ENCODE data around the gene CENPE.

CENPE gene

DNA sequence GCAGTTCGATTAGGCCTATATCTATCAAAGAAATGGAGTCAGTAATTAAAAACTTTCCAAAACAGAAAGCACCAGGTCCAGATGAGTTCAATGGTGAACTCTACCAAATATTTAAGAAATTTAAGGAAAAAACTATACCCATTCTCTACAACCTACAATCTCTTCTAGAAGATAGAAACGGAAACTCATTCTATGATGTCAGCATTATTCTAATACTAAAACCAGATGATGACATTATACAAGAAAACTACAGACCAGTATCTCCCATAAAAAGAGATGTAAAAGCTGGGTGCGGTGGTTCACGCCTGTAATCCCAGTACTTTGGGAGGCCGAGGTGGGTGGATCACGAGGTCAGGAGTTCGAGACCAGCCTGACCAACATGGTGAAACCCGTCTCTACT is 69.0 kb downstream of the CENPE start:
- no peak for DNase-seq

DNA sequence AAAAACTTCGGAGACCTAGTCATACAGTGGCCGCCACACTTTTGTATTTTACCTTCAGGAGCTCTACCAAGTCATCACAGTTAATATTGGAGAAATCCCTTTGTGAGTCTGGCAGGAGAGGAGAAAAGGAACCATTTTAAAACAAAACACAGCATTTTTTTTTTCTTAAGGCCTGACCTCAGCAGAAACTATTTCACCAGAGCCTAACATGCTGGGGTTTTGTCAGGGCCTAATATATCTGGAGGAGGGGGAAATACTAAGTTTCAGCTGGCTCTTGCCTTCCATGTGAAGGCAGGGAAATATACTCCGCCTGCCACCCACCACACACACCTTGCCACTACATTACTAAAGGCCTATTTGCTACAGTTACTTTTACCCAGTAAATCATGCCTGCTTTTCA is 72.0 kb downstream of the CENPE start:
- no peak for DNase-seq

DNA sequence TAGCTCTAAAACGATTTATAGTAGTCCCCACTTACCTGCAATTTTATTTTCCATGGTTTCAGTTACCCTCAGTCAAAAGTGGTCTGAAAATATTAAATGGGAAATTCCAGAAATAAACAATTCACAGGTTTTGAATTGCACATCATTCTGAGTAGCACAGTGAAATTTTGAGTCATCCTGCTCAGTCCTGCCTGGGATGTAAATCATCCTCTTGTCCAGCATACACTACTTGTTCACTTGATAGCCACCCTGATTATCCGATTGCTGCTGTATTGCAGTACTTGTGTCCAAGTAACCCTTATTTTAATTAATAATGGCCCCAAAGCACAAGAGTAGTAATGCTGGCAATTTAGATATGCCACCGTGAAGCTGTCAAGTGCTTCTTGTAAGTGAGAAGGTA is 75.0 kb downstream of the CENPE start:
- no peak for DNase-seq

DNA sequence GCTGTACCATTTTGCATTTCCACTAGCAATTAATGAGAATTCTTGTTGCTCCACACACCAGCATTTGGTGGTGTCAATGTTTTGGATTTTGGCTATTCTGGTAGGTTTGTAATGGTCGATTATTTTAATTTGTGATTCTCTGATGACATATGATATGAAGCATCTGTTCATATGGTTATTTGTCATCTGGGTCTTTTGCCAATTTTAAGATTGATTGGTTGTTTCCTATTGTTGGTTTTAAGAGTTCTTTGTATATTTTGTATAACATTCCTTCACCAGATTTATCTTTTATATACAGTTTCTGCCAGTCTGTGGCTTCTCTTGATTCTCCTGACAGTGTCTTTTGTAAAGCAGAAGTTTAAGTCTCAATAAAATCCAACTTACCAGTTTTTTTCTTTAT is 80.0 kb downstream of the CENPE start:
- no peak for DNase-seq

DNA sequence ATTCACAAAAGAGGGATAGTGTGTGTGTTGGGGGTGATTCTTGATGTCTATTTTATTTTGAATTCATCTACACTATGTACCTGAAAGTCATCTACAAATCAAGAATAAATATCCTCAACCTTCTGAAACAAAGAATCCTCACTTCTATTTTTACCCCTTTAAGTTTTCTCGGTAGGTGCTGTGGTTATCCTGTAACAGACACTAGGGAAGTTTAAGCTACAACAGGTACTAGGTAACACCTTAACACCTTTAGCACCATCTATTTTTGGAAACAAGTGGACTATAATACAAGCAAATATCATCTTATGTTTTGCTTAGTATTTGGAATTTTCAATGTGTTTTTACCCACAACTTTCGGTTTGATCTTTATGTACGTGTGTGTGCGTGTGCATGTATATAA is 86.5 kb downstream of the CENPE start:
- DNase-seq: no peak

DNA sequence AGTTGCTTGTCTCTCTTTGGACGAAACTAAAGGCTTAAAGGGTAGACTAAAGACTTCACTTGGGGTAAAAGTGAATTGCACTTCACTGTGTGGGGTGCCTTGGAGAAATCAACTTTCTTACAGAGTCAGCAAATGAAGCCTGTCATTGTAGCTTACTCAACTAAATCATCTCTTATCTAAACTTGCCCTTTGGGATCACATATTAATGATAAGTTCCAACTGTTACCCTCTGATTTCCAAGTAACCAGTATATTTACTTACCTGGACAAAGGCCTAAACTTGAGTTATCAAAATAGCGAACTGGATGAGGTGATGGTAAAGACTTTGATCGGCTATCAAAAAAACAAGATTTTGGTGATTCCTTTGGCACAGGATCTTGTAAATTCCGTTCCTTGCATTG is 89.6 kb downstream of the CENPE start:
- no peak for DNase-seq

DNA sequence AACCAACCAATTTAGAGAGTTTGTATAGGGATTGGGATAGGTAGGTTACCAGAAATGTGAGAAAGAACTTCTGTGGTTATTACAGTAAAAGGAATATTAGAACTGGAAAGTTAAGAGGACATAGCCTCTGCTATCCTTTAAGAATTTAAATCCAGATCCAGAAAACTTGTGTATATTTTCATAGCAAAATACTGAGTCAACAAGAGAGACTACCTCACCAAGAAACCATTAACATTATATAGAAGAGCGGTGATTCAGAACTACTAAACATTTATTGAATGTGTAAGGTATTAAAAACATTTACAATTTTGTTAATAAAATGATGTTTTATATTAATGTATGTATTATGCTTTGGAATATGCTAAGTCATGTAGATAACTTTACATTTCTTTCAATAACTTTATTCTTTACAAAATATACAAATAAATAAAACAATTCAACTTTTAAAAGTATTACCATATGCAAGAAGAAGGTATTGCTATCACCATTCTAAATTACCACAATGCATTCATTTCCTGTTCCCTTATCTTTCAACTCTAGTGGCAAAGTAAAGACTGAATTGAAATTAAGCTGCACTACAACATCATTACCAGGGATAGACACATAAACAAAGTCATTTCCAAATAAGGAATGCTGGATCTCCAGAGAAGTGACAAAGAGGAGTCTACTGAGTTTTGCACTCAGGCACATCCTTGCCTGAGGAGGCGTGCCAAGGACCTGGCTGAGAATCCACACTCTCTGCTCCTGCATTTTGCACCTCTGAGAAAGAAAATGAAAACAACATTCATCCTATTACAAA is 92.4 kb downstream of the CENPE start:
- no peak for DNase-seq

DNA sequence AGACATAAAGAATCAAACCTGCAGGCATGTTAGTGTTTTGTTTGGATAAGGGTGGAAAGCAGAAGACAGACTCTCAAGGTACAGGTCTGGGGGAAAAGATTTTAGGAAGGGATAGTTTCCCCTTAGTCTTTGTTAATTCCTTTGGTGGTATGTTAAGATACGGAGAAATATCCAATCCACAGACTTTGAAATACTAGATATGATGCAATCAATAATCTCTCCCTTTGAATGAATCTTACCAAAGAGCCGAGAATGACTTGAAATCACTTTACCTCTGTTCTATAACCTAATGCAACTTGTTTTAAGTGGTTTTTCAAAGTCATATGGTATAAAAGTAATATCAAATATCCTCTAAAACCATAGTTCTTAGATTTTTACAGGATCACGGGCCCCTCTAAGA is 93.3 kb downstream of the CENPE start:
- DNase-seq: no peak

DNA sequence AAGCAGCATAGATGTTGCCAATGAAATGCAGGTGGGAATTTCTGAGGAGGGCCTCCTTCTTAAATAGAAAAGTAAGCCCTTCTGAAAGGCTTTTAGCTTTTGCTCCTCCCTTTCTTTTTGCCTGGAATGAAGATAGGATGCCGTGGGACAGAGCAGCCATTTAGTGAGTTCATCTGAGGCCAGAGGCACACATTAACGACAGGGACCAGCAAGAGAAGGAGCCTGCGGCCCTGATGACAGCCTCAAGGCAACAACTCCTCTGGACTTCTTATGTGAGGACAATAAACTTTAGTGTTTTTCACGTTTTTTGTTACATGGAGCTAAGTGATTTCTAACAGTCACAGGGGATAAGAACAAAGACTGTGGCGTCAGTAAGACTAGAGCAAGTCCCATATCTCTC is 97.5 kb downstream of the CENPE start:
- DNase-seq: no peak

DNA sequence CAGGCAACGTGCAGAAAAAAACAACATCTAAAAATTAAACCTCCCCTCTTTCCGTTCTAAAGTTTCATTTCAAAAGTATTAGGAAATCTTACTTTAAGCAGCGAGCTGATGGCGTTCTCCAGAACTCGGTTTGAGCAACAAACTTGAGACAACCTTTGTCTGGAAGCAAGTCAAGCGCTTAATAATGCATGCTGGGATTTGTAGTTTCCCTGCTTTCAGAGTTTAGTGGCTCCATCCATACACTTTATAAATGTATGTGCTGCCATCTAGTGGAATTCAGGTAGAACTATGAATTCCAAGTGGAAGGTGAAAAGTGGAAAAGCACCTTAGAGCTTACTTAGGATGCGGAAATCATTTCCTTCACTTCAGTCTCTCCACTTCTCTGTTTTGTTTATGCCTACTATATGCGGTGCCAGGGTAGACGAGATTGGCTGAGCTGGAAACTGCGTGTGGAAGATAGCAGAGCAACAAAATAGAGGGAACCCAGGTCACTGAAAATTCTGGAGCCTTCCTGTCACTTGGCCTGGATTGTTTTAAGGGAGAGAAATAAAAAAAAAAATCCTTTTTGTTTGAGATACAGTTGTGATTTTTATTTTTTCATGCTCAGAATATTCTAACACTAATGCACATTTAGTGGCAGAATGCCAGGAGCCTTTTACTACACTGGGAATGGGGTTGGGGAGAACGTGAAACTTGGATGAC is 98.3 kb downstream of the CENPE start, which contains the start of gene BDH2:
Gene BDH2, minus strand, starts transcription at position 144 of the 702 bp plus-strand sequence. CDS start 3,580 bp downstream, outside the sequence.
- peak; percentile 90 for DNase-seq

DNA sequence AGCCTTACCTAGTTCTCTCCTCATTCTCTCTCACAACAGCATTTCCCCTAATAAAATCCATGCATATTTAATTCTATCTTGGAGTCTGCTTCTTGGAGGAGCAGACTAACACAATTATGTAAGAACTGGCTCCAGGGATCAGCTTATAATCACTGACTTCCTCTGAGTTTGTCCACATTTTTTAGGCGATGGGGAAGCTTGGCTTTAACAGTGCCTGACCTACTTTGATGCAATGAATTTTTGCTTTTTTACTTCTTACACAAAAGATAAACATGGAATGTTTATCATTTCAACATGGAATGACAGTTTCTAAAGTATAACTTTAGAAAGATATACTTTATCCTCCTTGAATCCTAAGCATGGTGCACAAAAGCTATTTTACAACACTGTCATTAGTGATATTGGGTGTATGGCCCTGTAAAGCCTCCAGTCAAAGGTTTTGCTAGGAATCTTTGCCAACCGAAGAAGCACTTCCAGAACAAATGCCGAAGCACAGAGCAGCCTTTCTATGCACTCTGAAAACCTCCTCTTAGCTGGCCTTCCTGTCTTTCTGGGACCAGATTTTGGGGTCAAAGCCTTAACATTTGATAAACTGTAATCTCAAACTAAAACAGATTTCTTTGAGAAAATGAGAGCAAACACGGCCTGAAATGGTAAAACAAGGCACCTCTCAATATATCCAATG is 99.2 kb downstream of the CENPE start:
- no peak for DNase-seq

DNA sequence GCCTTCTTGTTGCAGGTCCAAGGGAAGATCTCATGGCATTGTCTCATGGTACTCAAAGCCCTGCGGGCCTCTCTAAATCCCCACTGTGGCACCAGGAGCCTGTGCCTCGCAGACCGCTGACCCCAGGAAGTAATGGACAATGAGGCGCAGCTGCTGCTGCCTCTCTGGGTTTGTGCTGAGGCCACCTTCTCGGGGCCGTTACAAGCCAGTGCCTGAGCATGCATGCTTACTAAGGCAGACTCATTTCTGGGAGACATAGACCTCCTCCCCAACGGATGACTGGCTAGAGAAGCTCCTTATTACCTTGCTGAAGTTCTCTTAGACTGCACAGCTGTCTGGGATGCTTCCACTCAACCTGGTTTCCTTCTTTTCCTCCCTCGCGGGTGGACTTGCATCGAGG is 99.8 kb downstream of the CENPE start:
- no peak for DNase-seq

DNA sequence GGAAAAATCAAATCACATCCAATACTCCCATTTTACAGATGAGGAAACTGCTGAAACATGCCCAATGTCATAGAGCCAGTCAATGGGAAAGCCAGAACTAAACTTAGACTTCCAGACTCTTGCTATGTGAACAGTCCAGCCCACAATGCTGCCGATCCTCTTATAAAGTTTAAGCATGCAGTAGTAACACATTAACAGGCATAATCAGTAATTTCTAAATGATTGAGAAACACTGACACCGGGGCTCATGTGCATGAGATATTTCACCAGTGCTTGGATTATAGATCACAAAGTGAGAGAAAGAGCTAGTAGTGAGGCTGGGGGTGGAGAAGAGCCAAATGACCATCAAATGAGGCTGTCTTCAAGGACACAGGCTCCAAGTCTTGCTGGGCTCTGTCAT is 101.0 kb downstream of the CENPE start:
- DNase-seq: no peak

DNA sequence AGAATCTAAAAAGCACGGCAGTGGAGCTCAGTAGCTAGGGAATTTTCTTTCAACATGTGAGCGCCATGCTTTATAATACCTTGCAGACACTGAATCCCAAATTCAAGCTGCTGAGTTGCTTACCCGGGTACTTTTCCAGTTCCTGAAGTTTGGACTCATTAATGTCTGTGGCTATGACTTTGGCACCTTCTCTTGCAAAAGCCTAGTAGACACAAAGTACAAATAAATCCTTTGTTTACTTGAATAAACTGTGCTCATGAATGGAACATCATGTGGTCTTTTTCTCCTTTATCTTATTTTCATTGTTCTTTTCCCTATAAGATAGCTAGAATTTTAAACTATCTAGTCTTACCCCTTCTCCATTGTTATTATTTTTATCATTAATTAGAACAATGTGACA is 103.1 kb downstream of the CENPE start:
- DNase-seq: no peak

DNA sequence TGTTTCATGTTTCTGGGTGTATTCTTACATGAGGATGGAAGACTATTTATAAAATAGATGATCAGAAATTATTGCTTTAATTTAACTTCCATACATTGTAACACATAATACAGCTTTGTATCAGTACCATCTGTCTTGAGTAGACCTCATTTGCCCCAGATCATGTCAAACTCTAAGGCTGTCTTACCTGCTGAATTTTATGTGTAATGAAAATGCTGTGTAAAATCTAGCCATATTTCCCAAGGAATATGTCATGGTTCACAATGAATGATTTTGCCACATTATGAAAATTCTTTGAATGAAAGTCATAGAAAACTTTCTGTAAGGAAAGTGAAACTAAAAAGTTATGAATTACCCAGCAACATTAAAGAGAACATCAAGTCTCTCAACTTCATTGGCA is 105.9 kb downstream of the CENPE start:
- DNase-seq: no peak

DNA sequence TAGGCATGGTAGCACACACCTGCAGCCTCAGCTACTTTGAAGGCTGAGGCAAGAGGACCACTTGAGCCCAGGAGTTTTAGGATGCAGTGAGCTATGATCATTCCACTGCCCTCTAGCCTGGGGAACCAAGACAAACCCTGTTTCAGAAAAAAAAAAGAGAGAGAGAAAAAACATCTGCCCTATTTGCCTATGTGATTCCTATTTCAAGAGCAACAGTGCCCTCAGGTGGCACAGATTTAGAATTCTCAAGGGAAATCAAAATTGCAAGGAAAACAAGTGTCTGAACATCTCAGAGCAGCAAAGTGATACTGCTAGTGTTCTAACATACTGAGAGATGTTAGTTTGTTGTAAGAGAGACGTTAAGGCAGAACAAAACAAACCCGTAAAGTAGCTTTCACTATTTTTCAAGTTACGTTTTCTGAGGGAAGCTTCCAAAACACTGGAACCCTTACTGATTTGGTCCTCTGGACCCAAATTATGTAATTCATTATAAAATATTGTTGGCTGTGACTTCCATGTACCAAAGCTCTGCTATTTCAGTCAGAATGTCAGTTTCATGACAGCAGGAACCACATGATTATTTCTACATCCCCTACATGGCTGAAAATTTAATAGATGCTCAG is 106.4 kb downstream of the CENPE start:
- peak; percentile 67 for DNase-seq

DNA sequence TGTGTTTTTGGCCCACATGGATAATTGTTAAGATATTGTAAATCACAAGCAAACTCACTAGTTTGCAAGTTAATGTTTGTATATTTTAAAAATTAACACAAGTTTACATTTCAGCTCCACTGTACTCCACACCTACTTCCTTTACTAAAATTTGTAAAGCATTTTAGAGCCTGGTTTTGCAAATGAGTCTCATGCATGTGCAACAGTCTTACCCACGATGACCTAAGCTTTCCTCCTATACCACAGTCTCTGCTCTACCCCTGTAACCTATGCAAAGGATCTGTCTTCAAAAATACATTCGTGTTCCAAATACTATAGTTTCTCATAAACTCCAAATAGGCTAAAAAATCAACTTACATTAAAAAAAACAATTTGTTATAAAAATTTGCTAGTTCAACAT is 108.7 kb downstream of the CENPE start:
- DNase-seq: peak; percentile 1

DNA sequence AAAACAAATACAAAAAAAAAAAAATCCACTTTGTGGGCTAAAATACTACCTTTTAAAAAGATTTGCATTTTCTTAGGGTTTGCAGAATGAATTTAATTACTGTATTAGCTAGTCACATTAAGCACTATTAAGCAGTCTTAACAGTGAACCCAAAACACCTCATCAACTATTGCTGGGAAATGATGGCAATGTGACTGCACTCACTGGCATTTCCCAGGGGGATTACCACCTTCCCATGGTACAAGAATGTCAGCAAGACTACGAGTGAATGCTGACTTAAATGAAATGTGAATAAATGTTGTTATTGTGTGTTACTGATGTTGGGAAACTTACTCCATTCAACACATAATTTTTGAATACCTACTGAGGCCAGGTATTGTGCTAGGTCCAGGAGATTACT is 111.6 kb downstream of the CENPE start:
- DNase-seq: no peak

DNA sequence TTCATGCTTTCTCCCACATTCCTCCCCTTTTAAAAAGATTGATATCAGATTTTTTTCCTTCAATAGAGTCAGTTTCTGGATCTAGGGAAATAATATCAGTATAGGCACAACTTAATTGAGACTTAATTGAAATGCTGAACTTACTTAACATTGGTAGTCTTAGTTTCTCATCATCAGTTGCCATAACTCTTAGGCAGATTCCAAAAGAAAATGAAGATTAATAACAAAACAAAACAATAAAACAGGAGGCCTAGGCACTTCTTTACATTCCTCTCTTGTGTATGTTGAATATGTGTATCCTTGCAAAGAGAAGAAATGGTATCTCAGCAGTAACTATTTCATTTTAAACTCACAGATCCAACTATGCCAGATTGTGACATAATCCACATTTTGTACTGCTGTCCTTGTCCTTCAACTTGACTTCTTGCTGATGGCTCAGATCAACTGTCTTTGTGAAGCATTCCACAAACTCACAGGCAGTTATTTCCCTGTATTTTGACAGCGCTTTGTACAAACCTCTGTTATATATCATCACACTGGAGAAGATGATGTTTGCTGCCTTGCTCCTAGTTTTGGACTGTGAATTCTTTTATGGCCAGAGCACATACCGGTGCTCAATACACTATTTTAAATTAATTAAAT is 112.5 kb downstream of the CENPE start:
- DNase-seq: no peak

DNA sequence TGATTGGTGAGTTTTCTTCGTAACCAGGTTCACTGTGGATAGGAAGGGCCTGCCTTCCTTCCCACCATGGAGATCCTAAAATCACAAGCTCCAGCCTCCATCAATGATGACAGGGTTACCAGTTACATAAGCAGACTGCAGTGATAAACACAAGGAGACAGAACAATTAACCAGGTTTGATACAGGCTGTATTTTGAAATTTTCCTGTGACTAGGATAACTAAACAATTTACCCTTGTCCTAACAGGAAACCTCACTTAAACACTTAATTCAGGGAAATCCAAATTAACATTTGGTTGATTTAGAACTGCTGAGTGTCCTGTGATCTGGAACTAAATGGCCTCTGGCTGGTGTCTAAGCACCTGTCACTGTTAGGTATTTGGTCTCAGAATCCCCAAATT is 118.5 kb downstream of the CENPE start:
- no peak for DNase-seq

DNA sequence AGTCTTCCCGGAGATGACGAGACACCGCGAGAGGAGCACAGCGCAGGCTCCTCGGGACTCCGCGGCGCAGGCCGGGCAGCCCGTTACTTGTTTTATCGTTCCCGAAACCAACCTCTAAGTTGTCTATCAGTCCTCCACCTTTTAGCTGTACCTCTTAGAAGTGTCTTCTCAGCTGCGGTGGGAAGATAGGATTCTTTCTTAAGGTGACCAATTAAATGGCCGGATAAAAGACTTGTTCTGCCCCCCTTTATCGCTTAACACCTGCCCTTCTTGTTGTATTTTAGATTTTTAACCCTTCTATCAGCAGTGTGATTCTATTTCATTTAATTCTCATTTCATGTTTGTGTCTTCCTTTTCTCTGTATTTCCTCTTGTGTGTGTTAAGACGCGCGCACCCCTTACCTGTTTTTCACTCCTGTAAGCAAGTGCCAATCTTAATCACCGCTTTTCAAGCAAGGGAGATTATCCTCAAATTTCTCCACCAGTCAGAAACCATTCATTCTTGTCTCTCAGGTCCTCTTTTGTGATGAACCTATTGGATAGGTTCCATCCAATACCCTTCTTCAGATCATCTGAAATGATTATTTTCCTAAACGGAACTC is 121.3 kb downstream of the CENPE start, which contains the start of gene SLC9B2:
Gene SLC9B2, minus strand, starts transcription at position 15 of the 601 bp plus-strand sequence. CDS start 9,211 bp downstream, outside the sequence.
- DNase-seq: no peak
